Skin of body (tissue), 2 donors: Measurements from ENCODE around the gene GPR151. TPM values are rescaled to one million over a fixed set of nuclear protein-coding genes. Genes with fewer than 3 reads are reported as not detected.

Source experiments
- small RNA-seq: library from RNA; depleted of rRNA; stranded (forward); fragments of <200 nt; gene quantifications from one replicate; pipeline ENCODE3, GENCODE V24; 2014; ENCODE audit warnings: low replicate concordance
- total RNA-seq: library from RNA; depleted of rRNA; stranded (reverse); fragments of >200 nt; gene quantifications from one replicate; pipeline ENCODE4 v1.2.3, GENCODE V29; 2014

GPR151 gene
- total RNA-seq, 1 donor from 2014 or later = not detected

Small RNAs within 50 kb of the gene (small RNA-seq; reads per million reads assigned to genes)
- not detected for gene RF02271

Other genes starting within 250 kb of the GPR151 start
- gene POU4F3, start 177.4 kb downstream of the GPR151 start, total RNA-seq = 0.10 TPM
- gene TCERG1, start 68.9 kb downstream of the GPR151 start, total RNA-seq = 65.2 TPM